OCI-LY1 (cell line): Measurements from ENCODE around the gene HAPLN1.

Experiments used
- EZH2 ChIP-seq: fragments of 200-600 bp; sonication (generic), shearing (Covaris generic); IDR thresholded peaks from 2 replicates; pipeline ENCODE4 v1.8.0; 2017; ENCODE audit warnings: borderline replicate concordance, mixed run types, mild to moderate bottlenecking, antibody characterized with exemption, low read length, moderate library complexity, mixed read lengths
- TF ChIP-seq, protein P1 (sequence below): fragments of 200-600 bp; sonication (generic), shearing (Covaris generic); IDR thresholded peaks from 2 replicates; pipeline ENCODE4 v1.5.1; 2017; ENCODE audit warnings: mild to moderate bottlenecking, antibody characterized with exemption, low read length, moderate library complexity, mixed read lengths

DNA sequence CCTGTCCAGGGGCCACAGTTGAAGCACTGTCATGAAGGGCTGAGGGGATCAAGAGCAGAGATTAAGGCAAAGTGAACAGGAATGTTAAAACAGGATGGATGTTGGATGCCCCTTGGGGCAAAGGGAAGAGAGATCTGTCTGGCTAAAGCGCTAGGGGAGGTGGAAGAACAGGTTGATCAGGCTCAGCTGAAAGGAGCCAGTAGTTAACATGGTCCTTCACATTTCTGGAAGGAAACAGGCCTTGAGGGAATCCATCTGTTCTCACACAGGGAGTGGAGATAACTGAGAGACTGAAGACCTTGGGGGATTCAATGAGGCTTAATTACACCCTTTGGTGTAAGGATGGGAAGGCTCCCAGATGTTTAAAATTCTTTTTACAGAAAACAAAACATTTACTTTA is 5.8 kb downstream of the HAPLN1 start:
- TF ChIP-seq, protein P1, sequence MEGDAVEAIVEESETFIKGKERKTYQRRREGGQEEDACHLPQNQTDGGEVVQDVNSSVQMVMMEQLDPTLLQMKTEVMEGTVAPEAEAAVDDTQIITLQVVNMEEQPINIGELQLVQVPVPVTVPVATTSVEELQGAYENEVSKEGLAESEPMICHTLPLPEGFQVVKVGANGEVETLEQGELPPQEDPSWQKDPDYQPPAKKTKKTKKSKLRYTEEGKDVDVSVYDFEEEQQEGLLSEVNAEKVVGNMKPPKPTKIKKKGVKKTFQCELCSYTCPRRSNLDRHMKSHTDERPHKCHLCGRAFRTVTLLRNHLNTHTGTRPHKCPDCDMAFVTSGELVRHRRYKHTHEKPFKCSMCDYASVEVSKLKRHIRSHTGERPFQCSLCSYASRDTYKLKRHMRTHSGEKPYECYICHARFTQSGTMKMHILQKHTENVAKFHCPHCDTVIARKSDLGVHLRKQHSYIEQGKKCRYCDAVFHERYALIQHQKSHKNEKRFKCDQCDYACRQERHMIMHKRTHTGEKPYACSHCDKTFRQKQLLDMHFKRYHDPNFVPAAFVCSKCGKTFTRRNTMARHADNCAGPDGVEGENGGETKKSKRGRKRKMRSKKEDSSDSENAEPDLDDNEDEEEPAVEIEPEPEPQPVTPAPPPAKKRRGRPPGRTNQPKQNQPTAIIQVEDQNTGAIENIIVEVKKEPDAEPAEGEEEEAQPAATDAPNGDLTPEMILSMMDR, result no peak
- TF ChIP-seq EZH2, result no peak
